ENCODE data around the gene LRBA.

DNA sequence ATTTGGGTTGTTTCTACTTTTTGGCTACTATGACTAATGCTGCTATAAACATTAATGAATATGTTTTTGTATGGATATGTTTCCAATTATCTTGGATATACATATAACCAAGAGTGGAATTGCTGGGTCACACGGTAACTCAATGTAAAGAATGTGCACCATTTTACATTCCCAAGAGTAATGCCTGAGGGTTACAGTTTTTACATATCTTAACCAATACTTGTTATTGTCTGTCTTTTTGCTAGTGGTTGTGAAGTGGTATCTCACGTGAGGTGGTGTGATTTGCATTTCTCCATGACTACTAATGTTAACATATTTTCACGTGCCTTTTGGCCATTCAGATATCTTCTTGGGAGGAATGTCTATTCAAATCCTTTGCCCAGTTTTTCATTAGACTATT is 633.5 kb downstream of the LRBA start:
- TF ChIP-seq, protein P1, sequence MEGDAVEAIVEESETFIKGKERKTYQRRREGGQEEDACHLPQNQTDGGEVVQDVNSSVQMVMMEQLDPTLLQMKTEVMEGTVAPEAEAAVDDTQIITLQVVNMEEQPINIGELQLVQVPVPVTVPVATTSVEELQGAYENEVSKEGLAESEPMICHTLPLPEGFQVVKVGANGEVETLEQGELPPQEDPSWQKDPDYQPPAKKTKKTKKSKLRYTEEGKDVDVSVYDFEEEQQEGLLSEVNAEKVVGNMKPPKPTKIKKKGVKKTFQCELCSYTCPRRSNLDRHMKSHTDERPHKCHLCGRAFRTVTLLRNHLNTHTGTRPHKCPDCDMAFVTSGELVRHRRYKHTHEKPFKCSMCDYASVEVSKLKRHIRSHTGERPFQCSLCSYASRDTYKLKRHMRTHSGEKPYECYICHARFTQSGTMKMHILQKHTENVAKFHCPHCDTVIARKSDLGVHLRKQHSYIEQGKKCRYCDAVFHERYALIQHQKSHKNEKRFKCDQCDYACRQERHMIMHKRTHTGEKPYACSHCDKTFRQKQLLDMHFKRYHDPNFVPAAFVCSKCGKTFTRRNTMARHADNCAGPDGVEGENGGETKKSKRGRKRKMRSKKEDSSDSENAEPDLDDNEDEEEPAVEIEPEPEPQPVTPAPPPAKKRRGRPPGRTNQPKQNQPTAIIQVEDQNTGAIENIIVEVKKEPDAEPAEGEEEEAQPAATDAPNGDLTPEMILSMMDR (IDR thresholded peaks at IDR 0.05), result no peak
- no peak for TF ChIP-seq POLR2AphosphoS5 (IDR thresholded peaks at IDR 0.05)
- no peak for TF ChIP-seq EP300 (IDR thresholded peaks at IDR 0.05)
